Lower leg skin (tissue), 4 donors: ENCODE results near the gene C8B. TPM values are rescaled to one million over a fixed set of nuclear protein-coding genes. Genes with fewer than 3 reads are reported as not detected.

Experiments used
- DNase-seq, 2 donors: peaks; one replicate each; pipeline ENCODE4 v3.0.0-alpha.2; 2019; ENCODE audit warnings: low spot score in 2 of 2
- H3K4me3 ChIP-seq: fragments of 200-600 bp; sonication (generic); 2 replicates; pipeline ENCODE4 v1.5.1; 2017; ENCODE audit warnings: mild to moderate bottlenecking, low read depth; ENCODE audit not compliant: poor library complexity, severe bottlenecking
- POLR2A ChIP-seq, 2 donors: fragments of 450-650 bp; IDR thresholded peaks; one replicate each; pipeline ENCODE4 v1.6.1; 2016 to 2017; ENCODE audit warnings: antibody characterized with exemption in 2 of 2, mild to moderate bottlenecking in 1 of 2, moderate library complexity in 1 of 2
- WGBS, 2 donors: methylation state at CpG; one replicate each; pipeline ENCODE4 v1.1.5; 2018; 5-methylcytosine and 5-hydroxymethylcytosine counted together
- intact Hi-C: fragments of 100-400 bp; cut with DNase I; formaldehyde crosslinking; loops from one replicate; pipeline ENCODE4 v1.15.0; 2023; ENCODE audit warnings: low total_unique reads
- total RNA-seq, 4 donors: library from RNA; depleted of rRNA; stranded (reverse); fragments of >200 nt; gene quantifications; one replicate each; pipeline ENCODE4 v1.1.0, GENCODE V29; 2016
- TF ChIP-seq, protein P1 (sequence below), 3 donors: fragments of 450-650 bp; IDR thresholded peaks; one replicate each; pipeline ENCODE4 v1.5.1; 2016; ENCODE audit warnings: antibody characterized with exemption in 3 of 3, mild to moderate bottlenecking in 3 of 3, moderate library complexity in 2 of 3

Gene C8B
- total RNA-seq, 4 donors from 2014 or later = not detected

- intact Hi-C loops = no loop called here
- TF ChIP-seq POLR2A (IDR thresholded peaks at IDR 0.05) = no peak
- TF ChIP-seq, protein P1, sequence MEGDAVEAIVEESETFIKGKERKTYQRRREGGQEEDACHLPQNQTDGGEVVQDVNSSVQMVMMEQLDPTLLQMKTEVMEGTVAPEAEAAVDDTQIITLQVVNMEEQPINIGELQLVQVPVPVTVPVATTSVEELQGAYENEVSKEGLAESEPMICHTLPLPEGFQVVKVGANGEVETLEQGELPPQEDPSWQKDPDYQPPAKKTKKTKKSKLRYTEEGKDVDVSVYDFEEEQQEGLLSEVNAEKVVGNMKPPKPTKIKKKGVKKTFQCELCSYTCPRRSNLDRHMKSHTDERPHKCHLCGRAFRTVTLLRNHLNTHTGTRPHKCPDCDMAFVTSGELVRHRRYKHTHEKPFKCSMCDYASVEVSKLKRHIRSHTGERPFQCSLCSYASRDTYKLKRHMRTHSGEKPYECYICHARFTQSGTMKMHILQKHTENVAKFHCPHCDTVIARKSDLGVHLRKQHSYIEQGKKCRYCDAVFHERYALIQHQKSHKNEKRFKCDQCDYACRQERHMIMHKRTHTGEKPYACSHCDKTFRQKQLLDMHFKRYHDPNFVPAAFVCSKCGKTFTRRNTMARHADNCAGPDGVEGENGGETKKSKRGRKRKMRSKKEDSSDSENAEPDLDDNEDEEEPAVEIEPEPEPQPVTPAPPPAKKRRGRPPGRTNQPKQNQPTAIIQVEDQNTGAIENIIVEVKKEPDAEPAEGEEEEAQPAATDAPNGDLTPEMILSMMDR (IDR thresholded peaks at IDR 0.05) = no peak
- 88 to 93% methylated on average over 3 of the region's 3 CpGs for WGBS, 2 donors
Observed at GRCh38 chr1:56927986-56928385, 37.8 kb downstream of the C8B start.

DNA sequence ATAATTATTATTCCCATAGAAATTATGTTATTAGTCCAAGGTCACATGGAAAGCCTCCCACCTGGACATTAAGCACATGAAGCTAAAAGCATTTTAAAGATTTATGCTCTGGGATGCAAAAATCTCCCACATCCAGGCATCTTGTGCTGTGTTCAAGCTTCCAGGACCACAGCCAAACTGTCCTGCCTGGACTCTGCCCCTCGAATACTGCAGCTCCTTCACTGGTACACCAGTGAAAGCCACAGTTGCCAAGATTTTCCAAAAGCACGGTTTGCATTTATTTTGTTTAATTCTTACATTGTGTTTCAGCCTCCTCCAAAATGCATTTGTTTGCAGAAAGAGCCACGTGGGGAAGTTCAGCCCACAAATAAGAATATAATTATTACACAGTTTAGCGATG lies 38.6 kb downstream of the C8B start:
- intact Hi-C loops = no loop called here
- H3K4me3 ChIP-seq = no peak overlapping the region
- no peak for TF ChIP-seq POLR2A (IDR thresholded peaks at IDR 0.05)
- TF ChIP-seq, protein P1 (IDR thresholded peaks at IDR 0.05) = no peak
- WGBS, 2 donors = 70 to 74% methylated on average over 4 of the region's 4 CpGs
- no peak for DNase-seq

More at GRCh38 chr1:56927986-56928385, 37.8 kb downstream of the C8B start:
- no peak overlapping the region for H3K4me3 ChIP-seq
- no peak for DNase-seq

- TF ChIP-seq, protein P1 (IDR thresholded peaks at IDR 0.05) = no peak
- TF ChIP-seq POLR2A (IDR thresholded peaks at IDR 0.05) = no peak
- H3K4me3 ChIP-seq = no peak overlapping the region
- intact Hi-C loops = no loop called here
- no peak for DNase-seq
Observed at GRCh38 chr1:56925193-56925592, 40.6 kb downstream of the C8B start.

GRCh38 chr1:56924116-56924515 lies 41.7 kb downstream of the C8B start:
- no peak for TF ChIP-seq POLR2A (IDR thresholded peaks at IDR 0.05)
- TF ChIP-seq, protein P1 (IDR thresholded peaks at IDR 0.05) = no peak
- H3K4me3 ChIP-seq = no peak overlapping the region
- intact Hi-C loops = no loop called here
- WGBS, 2 donors = 95% methylated on average over 5 of the region's 5 CpGs
- DNase-seq = no peak

DNA sequence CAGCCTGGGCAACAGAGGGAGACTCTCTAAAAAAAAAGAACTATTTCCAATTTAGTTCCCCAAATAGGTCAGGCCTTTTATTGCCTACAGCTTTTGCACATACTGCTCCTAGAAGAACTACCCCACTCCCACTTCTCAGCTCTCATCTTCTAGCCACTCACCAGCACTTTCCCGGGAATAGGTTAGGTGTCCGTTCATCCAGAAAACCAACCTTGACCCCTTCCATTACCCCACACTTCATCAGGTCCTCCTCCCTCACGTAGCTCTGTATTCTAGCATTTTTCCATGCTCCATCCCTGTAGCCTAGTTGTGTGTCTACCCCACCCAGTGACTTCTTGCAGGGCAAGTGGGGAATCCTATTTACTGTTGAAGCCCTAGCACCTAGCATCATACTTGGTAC lies 42.6 kb downstream of the C8B start:
- TF ChIP-seq, protein P1 (IDR thresholded peaks at IDR 0.05) = no peak
- TF ChIP-seq POLR2A (IDR thresholded peaks at IDR 0.05) = no peak
- intact Hi-C loops = no loop called here
- no peak for DNase-seq
- 32 to 56% methylated on average over 3 of the region's 3 CpGs for WGBS, 2 donors
- H3K4me3 ChIP-seq = no peak overlapping the region

GRCh38 chr1:56922507-56922906 lies 43.3 kb downstream of the C8B start:
- DNase-seq = no peak
- intact Hi-C loops = no loop called here
- no peak for TF ChIP-seq POLR2A (IDR thresholded peaks at IDR 0.05)
- TF ChIP-seq, protein P1 (IDR thresholded peaks at IDR 0.05) = no peak
- H3K4me3 ChIP-seq = no peak overlapping the region
- 90 to 95% methylated on average over 1 of the region's 1 CpG for WGBS, 2 donors
